Measurements from ENCODE around the gene GRP.

Gene GRP

DNA sequence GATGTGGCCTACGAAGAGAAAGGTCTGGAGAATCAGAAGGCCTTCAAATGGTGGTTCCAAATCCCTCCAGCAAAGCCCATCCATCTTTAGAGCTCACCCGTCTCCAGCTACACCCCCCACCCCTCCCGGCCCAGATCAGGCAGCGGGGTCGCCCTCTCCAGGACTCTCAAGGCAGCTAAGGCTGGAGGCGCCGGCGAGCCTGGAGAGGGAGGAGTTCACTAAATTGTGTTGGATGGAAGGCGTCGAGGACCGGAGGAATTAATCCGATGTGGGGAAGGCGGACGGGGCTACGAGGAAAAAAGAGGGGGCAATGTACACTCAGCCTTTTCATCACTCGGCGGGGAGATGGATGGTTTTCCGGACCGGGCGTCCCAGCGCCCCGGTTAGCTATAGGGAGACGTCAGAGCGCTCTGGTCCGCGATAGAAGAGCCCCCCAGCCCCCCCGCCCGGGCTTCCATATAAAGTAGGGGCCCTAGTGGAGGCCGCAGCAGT, at the start of gene GRP:
GRP (plus strand) TSS at position 487 of the 492 bp plus-strand sequence. CDS start 108 bp downstream, outside the sequence.
- in situ Hi-C loops (cut with HindIII; ENCODE audit: low sequenced_read_pairs) = no loop called here

DNA sequence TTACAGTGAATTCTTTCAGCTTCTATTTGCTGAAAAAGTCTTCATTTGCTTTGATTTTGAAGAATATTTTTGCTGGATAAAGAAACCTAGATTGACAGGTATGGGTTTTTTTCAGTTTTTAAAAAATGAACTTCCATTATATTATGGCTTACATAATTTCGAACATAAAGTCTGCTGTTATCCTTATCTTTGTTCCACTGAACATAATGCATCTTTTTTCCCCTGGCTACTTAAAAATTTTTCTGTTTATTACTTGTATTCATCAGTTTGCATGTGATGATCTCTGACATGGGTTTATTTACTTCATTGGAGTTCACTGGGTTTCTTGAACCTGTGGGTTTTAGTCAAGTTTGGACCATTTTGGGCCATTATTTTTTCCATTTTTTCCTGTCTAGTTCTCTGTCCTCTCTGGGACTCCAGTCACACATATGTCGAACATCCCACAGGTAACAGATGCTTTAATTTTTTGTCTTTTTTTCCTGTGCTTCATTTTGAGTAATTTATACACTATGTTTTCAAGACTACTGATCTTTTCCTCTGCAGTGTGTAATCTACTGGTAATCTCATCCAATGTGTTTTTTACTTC, 47.2 kb upstream of the GRP start:
- in situ Hi-C loops (cut with HindIII; ENCODE audit: low sequenced_read_pairs) = no loop called here

DNA sequence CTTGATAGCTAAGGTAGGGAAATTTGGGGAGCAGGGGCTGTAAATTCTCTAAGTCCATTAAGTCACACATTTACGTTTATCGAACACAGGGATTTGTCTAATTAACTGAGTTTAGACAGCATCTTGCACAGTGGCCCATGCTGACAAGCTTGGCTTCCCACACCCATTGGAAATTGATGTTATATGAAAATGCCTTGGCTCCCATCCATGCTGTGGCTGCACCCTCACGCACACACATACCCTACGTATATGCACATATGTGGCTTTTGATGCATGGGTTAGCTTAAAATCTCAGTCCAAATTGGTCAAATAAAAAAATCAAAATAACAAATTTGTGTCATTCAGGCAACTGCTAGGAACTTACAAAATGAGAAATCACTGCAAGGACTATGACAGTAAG, 42.5 kb upstream of the GRP start:
- in situ Hi-C loops (cut with HindIII; ENCODE audit: low sequenced_read_pairs) = no loop called here

DNA sequence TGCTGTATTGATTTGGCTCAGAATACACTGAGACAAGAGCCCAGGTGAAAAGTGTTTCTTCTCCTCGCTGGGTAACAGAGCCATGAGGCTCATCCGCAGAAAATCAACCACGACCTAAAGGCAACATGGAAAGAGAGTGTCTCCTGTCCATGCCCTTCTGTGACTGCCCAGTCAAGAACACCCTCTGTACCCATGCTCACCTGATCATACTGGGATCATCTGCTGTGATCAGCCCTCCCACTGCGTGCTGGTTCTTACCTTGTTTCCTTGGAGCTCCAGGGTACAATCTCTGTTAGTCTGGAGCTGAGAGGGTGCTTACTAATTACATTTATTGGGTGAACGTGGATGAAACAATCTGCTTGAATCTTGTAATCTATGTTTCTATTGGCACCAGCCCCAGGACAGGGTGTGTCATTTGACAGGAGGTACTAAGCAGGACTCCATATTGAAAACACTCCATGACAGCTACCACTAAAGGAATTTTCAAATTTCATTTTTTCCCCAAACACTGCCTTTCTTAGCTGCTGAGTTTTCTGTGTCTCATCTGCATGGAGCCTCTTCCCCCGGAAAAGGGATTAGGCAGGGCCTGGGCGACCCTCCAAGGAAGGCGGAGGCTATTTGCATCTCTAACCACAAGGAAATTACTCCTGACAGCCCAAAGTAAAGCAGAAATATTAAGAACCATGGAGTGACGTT, 39.7 kb upstream of the GRP start:
- in situ Hi-C loops (cut with HindIII; ENCODE audit: low sequenced_read_pairs) = no loop called here

DNA sequence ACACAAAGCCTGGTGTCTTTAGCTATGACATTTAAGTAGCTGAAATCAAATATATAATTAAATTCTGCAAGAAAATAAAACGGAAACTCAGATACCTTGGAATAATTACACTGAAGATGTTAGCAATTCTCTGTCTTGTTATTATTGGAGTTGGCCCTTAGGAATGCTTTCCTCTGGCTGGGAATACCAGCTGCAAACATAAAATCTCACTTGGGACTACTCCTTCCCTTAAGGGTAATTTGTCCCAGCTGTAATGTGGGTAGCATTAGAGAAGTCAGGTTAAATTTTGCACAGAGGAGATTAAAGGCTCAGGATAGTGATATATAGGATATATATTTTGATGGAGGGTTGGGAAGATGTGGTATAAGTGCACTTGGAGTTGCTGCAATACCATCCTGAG, 37.3 kb upstream of the GRP start:
- in situ Hi-C loops (cut with HindIII; ENCODE audit: low sequenced_read_pairs) = no loop called here

DNA sequence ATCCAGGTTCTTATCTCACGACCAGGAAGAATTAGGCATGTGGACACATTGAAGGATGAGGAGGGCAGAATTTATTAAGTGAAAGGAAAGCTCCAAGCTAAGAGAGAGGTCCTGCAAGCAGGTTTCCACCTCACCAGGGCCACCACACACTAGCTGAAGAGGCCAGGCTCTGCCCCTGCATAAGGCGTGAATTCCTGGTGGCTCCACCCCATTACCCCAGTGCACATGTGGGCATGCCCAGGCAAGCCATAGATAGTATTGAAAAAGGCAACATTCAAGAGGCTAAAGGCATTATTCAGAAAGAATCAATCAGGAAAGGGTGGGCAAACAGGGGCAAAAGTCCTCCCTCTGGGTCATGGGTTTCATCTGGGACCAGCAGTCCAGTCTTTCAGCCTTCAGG, 30.9 kb upstream of the GRP start:
- in situ Hi-C loops (cut with HindIII; ENCODE audit: low sequenced_read_pairs) = no loop called here

DNA sequence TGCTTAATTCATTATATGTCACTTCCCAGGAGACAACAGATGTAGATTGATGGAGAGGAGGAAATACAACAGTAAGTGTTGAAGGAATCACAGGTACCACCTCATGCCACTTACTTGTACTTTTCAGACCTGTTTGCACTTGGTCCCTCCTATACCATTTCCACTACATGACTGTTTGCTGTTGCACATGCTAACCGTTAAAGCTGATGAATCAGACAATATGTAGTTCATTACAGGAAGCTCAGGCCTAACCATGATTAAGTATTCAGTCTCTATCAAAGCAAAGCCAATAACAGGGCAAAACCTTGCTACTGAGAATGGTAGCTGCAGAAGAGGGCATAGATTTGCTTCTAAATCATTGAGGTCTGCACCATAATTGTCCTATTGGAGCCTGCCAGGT, 30.2 kb upstream of the GRP start:
- in situ Hi-C loops (cut with HindIII; ENCODE audit: low sequenced_read_pairs) = no loop called here

DNA sequence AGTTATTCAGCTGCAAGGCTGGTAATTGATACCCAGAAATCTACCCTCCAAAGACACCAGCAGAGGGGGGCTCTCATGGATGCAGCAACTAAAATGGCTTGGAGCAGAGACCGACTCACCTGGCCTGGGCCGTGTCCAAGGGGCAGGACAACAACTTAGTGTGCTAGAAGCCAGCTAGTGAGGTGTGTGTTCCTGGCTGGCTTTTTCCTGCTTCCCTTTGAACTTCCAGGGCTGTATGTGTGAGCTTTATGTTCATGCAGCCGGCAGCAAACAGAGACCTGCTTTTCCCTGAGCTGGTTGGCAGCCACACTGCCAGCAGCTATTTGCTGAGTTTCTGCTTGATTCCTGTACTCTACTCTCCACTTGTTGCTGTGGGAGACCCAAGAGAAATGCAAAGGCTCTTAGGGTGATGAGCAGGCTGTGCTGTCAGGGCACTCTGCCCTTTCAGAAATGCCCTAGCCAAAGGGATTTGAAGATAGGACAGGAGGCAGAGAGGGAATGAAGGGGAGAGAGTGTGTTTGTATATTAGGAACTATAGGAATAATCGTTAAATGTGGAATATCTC, 23.7 kb upstream of the GRP start:
- in situ Hi-C loops (cut with HindIII; ENCODE audit: low sequenced_read_pairs) = no loop called here

DNA sequence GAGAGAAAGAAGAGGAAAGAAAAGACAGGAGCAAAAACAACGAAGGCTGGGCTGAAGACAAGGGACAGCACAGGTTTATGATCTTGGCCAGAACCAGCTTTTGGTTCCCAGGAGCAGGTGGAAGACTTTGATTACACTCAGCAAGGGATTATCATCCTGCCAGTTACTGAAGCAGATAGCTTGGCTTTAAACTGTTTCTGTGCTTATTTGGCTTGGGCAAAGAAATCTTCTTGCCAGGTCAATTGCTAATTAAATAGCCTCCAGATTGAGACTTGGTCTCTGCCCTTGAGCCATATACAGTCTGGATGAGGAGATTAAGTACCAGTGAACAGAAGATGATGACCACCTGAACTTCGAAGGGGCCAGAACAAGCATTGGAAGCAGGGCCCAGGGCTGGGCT, 22.3 kb upstream of the GRP start:
- in situ Hi-C loops (cut with HindIII; ENCODE audit: low sequenced_read_pairs) = no loop called here

DNA sequence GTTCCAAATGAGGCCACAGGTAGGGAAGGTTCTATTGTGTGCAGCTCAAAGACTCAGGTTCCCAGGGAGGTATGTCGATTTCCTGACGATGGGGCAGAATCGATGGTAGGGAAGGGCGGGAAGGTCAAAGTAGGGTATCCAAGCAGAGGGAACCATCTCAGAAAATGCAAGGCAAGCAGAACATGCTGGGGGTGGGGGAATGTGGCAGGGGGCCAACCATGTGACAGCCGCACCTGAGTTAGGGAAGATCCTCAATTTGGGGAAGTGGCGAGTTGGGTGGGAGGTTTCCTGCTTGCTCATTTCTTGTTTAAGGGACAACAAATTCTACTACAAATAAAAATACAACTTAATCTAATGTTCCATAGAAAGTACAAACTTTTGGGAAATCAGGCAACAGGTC, 21.7 kb upstream of the GRP start:
- in situ Hi-C loops (cut with HindIII; ENCODE audit: low sequenced_read_pairs) = no loop called here

DNA sequence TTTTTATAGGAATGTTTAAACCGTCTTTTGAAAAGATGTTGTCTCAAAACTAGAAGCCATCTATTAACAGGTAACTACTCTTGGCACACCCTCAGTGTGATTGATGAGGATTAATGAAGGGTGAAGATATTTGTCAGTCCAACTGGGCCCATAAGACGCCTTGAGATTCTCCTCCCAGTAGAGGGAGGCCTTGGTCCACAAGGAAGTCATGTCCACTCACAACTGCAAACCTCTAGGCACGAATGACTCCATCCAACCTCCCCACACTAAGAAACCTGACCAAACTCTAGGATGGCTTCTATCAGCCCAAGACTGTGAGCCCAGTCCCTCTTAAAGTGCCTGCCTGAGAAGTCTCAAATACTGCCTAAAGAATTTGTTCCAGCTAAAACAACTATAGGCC, 19.2 kb upstream of the GRP start:
- in situ Hi-C loops (cut with HindIII; ENCODE audit: low sequenced_read_pairs) = no loop called here

DNA sequence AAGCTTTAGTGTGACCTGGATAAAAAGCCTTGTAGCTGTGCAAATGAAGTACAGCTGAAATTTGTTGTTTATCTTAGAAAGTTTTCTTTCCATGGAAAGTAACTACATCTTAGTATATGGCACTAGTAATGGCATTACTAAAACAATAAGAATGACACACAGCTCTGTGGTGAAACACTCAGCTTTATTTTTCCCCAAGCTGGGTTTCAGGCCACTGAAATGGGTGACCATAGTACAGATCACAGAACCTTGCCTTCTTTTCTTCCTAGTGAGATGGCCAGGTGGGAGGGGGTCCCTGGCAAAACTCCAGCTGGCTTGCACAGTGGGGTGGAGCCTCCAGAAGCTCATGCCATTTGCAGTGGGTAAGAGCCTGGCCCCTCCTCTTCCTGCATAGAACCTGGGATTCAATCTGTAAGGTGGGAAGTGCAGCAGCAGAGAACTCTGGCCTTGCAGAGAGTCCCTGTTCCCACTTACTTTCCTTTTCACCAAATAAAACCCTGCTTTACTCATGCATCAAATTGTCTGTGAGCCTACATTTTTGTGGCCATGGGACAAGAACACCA, 17.6 kb upstream of the GRP start:
- in situ Hi-C loops (cut with HindIII; ENCODE audit: low sequenced_read_pairs) = no loop called here

DNA sequence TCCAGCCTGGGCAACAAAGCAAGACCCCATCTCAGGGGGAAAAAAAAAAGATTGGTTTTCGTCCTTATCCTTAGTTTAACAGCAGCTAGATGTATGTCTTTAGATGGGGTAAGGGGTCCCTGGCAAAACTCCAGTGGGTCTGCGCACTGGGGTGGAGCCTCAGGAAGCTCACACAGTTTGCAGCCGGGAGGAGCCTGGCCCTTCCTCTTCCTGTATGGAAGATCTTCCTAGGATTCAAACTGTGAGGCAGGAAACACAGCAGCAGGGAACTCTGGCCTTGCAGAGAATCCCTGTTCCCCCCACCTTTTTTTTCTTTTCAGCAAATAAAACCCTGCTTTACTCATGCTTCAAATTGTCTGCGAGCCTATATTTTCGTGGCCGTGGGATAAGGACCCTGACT, 12.5 kb upstream of the GRP start:
- in situ Hi-C loops (cut with HindIII; ENCODE audit: low sequenced_read_pairs) = no loop called here

DNA sequence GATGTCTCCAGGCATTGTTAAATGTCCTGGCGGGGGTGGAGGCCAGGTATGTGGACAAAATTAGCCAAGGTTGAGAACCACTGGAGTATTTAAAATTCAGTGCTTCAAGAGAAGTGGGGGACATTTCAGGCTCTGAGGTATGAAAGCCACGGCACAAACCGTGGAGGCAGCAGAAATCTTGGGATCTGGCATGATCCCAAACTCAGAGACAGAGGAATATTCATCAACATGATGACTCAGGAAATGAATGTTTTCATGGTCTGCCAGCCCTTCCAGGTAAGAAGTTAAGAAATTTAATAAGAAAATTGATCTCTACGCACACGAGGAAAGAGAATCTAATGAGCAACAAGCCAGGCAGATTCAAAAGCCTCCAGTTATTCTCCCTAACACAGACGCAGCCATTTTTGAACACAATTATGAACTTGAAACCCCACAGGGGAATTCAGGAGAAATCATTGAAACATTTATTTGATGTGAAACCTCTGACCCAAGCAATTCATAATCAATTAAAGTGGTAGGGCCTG, 11.3 kb upstream of the GRP start:
- in situ Hi-C loops (cut with HindIII; ENCODE audit: low sequenced_read_pairs) = no loop called here

DNA sequence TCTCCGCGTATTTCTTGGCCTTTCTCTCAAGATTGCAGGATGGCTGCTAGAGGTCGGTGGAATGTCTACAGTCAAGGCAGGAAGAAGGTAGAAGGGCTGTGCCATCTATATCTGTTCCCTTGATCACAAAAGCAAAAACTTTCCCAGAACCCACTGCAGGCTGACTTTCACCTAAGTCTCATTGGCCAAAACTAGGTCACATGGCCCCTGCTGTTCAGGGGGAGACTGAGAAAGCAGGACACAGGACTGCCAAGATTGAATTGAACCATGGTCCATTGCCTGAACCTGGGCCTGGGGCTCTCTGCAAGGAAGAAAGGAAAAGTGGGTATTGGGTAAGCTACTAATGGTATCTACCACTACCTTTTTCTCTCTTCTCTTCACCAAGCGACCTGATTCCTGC, 9.7 kb upstream of the GRP start:
- in situ Hi-C loops (cut with HindIII; ENCODE audit: low sequenced_read_pairs) = no loop called here

DNA sequence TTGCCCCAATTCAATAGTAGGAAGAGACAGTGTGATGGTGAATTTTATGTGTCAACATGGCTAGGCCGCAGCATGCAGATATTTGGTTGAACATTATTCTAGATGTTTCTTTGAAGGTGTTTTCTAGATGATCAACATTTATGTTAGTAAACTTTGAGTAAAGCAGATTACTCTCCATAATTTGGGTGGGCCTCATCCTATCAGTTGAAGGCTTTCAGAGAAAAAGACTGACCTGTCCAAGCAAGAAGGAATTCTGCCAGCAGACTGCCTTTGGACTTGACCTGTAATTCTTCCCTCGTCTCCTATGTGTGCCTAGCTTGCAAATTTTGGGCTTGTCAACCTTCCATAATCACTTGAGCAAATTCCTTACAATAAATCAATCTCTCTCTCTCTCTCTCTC, 8.3 kb upstream of the GRP start:
- in situ Hi-C loops (cut with HindIII; ENCODE audit: low sequenced_read_pairs) = no loop called here

DNA sequence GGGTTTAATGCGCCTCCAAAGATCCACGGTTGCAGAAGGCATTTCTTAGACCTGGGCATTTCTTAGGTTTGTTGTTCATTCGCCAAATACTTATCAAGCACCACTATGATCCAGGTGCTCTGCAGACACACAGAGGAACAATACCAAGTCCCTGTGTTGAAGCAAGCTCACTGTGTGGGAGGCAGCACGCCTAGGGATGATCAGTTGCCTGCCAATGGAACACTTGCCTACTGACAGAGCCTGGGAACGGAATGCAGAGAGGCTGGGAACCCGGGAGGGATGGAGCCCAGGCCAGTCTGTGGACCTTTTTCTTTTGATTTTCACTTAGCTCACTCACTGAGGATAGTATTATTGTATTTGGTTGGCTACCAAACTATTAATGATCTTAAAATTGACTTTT, 1.9 kb upstream of the GRP start:
- in situ Hi-C loops (cut with HindIII; ENCODE audit: low sequenced_read_pairs) = no loop called here

DNA sequence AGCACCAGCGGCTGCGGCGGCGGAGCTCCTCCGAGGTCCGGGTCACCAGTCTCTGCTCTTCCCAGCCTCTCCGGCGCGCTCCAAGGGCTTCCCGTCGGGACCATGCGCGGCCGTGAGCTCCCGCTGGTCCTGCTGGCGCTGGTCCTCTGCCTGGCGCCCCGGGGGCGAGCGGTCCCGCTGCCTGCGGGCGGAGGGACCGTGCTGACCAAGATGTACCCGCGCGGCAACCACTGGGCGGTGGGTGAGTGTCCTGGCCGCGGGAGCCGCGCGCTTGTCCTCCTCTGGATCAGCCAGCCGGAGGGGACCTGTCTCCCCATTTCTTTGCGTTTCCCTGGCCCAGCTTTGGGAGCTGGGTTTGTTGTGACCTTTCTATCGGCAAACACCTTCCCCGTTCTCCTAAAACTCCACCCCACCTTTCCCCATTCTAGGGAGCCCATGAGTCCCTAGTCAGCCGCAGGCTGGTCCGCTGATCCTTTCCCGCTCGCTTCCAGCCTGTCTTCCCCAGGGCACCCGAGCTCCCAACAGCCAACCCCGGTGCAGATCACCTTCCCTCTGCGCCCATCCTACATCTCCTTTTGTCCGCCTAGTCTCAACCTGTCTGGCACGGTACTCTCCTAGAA, 316 bp downstream of the GRP start:
- in situ Hi-C loops (cut with HindIII; ENCODE audit: low sequenced_read_pairs) = no loop called here

DNA sequence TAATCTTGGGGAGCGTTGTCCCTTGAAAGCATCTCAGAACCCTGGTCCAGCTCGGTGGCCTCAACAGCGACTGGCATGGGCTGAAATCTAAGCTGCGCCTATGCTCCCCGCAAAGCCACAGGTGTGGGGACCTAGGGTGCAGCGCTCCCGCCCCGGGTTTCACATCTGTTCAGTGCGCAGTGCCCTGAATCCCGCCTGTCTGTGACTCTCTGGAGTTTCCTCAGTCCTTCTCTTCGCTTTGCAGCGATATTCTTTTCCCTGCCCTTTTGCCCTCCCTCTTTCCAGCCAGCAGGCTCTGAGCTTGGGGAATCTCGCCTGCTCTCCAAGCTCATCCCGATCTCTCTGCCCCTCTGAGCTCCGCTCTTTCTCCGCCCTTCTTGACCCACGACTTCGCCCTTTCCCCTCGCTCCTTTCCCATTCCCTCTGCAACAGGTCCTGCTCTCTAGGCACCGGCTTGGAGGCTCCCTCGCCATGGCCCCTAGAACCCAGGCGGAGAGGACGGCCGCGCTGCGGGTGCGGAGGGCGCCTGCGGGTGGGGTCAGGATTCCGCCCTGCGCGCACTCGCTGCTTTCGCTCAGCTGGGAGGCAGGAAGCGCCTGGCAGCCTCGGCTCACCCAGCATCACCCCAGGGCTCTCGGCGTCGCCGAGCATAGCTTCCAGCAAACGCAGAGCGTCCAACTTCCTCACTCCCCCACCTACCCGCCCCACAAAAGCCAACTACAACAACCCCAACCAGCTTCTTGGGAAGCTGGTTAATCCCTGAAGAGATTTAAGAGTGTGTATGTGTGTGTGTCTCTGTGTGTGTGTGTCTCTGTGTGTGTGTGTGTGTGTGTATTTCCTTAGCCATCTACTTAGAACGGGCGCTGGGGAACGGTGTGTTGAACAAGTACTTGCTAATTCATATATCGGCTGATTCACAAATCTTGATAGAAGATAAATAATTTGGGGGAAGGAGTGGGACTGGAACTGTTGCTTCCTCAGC, 1.1 kb downstream of the GRP start:
- in situ Hi-C loops (cut with HindIII; ENCODE audit: low sequenced_read_pairs) = no loop called here

DNA sequence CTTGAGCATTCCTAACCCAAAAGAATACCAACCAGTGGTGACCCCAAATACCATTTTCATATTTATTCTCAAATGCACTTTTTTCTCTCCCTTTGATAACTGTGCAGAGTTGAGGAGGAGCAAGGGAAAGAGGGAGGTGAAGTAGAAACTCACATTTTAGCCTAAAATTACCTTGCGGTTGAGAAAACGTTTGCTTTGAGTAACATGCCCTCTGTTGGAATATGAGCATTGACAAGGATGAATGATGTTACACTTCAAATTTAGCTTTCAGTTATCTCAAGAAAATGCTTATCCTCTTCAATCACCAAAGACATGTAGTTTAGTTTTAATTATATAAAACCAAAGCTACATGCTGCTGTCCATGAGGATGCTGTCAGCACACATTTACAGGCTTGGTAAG, 2.4 kb downstream of the GRP start:
- in situ Hi-C loops (cut with HindIII; ENCODE audit: low sequenced_read_pairs) = no loop called here
